ENCODE measurements around the gene COG2. TPM values are rescaled to one million over a fixed set of nuclear protein-coding genes. Genes with fewer than 3 reads are reported as not detected.

The COG2 gene
- total and polyA plus RNA-seq, 2 of the 13 experiments (the other 11 are each of a cell fraction or from before 2014, with no cell fraction given) = 16.8 to 36.3 TPM

- TF ChIP-seq, protein P1, sequence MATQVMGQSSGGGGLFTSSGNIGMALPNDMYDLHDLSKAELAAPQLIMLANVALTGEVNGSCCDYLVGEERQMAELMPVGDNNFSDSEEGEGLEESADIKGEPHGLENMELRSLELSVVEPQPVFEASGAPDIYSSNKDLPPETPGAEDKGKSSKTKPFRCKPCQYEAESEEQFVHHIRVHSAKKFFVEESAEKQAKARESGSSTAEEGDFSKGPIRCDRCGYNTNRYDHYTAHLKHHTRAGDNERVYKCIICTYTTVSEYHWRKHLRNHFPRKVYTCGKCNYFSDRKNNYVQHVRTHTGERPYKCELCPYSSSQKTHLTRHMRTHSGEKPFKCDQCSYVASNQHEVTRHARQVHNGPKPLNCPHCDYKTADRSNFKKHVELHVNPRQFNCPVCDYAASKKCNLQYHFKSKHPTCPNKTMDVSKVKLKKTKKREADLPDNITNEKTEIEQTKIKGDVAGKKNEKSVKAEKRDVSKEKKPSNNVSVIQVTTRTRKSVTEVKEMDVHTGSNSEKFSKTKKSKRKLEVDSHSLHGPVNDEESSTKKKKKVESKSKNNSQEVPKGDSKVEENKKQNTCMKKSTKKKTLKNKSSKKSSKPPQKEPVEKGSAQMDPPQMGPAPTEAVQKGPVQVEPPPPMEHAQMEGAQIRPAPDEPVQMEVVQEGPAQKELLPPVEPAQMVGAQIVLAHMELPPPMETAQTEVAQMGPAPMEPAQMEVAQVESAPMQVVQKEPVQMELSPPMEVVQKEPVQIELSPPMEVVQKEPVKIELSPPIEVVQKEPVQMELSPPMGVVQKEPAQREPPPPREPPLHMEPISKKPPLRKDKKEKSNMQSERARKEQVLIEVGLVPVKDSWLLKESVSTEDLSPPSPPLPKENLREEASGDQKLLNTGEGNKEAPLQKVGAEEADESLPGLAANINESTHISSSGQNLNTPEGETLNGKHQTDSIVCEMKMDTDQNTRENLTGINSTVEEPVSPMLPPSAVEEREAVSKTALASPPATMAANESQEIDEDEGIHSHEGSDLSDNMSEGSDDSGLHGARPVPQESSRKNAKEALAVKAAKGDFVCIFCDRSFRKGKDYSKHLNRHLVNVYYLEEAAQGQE (IDR thresholded peaks at IDR 0.05; ENCODE audit: borderline replicate concordance in 1 of 2, low read depth in 1 of 2, low read length in 2 of 2) = peak in 1 of 2 experiments; percentile 43; a peak in 1 of 4 replicates
- TF ChIP-seq, protein P2, sequence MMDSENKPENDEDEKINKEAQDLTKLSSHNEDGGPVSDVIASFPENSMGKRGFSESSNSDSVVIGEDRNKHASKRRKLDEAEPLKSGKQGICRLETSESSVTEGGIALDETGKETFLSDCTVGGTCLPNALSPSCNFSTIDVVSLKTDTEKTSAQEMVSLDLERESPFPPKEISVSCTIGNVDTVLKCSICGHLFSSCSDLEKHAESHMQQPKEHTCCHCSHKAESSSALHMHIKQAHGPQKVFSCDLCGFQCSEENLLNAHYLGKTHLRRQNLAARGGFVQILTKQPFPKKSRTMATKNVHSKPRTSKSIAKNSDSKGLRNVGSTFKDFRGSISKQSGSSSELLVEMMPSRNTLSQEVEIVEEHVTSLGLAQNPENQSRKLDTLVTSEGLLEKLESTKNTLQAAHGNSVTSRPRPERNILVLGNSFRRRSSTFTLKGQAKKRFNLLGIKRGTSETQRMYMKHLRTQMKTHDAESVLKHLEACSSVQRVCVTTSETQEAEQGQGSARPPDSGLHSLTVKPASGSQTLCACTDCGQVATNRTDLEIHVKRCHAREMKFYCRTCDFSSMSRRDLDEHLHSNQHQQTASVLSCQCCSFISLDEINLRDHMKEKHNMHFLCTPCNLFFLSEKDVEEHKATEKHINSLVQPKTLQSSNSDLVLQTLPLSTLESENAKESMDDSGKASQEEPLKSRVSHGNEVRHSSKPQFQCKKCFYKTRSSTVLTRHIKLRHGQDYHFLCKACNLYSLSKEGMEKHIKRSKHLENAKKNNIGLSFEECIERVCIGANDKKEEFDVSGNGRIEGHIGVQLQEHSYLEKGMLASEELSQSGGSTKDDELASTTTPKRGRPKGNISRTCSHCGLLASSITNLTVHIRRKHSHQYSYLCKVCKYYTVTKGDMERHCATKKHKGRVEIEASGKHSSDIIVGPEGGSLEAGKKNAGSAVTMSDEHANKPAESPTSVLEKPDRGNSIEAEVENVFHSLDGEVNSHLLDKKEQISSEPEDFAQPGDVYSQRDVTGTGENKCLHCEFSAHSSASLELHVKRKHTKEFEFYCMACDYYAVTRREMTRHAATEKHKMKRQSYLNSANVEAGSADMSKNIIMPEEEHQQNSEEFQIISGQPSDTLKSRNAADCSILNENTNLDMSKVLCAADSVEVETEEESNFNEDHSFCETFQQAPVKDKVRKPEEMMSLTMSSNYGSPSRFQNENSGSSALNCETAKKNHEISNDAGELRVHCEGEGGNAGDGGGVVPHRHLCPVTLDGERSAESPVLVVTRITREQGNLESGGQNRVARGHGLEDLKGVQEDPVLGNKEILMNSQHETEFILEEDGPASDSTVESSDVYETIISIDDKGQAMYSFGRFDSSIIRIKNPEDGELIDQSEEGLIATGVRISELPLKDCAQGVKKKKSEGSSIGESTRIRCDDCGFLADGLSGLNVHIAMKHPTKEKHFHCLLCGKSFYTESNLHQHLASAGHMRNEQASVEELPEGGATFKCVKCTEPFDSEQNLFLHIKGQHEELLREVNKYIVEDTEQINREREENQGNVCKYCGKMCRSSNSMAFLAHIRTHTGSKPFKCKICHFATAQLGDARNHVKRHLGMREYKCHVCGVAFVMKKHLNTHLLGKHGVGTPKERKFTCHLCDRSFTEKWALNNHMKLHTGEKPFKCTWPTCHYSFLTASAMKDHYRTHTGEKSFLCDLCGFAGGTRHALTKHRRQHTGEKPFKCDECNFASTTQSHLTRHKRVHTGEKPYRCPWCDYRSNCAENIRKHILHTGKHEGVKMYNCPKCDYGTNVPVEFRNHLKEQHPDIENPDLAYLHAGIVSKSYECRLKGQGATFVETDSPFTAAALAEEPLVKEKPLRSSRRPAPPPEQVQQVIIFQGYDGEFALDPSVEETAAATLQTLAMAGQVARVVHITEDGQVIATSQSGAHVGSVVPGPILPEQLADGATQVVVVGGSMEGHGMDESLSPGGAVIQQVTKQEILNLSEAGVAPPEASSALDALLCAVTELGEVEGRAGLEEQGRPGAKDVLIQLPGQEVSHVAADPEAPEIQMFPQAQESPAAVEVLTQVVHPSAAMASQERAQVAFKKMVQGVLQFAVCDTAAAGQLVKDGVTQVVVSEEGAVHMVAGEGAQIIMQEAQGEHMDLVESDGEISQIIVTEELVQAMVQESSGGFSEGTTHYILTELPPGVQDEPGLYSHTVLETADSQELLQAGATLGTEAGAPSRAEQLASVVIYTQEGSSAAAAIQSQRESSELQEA (CRISPR knock-in tag; IDR thresholded peaks at IDR 0.05; ENCODE audit: not compliant biosample characterization) = no peak
- TF ChIP-seq ZNF230 (CRISPR knock-in tag; IDR thresholded peaks at IDR 0.05) (0 out of 2 replicates have a peak, but pooled peaks have one; percentile 50), ZNF678 (CRISPR knock-in tag; IDR thresholded peaks at IDR 0.05) (no peak), ATF3 (CRISPR knock-in tag; IDR thresholded peaks at IDR 0.05) (no peak; the same call in 1 of the 2 replicates), ZNF768 (CRISPR knock-in tag; IDR thresholded peaks at IDR 0.05) (peak; percentile 85), ZNF543 (CRISPR knock-in tag; IDR thresholded peaks at IDR 0.05) (peak; percentile 78; the same call in 1 of the 2 replicates), JDP2 (CRISPR knock-in tag; IDR thresholded peaks at IDR 0.05; ENCODE audit: borderline replicate concordance) (no peak; the same call in 1 of the 2 replicates), SSRP1 (CRISPR knock-in tag; IDR thresholded peaks at IDR 0.05) (no peak), MLXIP (CRISPR knock-in tag; IDR thresholded peaks at IDR 0.05; ENCODE audit: borderline replicate concordance) (peak; percentile 58; the same call in 1 of the 2 replicates)
- TF ChIP-seq, protein P3, sequence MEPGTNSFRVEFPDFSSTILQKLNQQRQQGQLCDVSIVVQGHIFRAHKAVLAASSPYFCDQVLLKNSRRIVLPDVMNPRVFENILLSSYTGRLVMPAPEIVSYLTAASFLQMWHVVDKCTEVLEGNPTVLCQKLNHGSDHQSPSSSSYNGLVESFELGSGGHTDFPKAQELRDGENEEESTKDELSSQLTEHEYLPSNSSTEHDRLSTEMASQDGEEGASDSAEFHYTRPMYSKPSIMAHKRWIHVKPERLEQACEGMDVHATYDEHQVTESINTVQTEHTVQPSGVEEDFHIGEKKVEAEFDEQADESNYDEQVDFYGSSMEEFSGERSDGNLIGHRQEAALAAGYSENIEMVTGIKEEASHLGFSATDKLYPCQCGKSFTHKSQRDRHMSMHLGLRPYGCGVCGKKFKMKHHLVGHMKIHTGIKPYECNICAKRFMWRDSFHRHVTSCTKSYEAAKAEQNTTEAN (CRISPR knock-in tag; conservative IDR thresholded peaks at IDR 0.05) = peak; percentile 96
Measured at GRCh38 chr1:230702934-230703678, 60.8 kb downstream of the COG2 start (continued).
